Measurements from ENCODE around the gene HBA1. TPM values are rescaled to one million over a fixed set of nuclear protein-coding genes. Genes with fewer than 3 reads are reported as not detected.
"Not testable (repeated sequence)": the region's sequence is repeated elsewhere in the genome, so short reads cannot be mapped to it uniquely, and the experiment has no call there.

HBA1 gene
- polyA plus RNA-seq, 1 donor from 2014 or later: 12.1 TPM

DNA sequence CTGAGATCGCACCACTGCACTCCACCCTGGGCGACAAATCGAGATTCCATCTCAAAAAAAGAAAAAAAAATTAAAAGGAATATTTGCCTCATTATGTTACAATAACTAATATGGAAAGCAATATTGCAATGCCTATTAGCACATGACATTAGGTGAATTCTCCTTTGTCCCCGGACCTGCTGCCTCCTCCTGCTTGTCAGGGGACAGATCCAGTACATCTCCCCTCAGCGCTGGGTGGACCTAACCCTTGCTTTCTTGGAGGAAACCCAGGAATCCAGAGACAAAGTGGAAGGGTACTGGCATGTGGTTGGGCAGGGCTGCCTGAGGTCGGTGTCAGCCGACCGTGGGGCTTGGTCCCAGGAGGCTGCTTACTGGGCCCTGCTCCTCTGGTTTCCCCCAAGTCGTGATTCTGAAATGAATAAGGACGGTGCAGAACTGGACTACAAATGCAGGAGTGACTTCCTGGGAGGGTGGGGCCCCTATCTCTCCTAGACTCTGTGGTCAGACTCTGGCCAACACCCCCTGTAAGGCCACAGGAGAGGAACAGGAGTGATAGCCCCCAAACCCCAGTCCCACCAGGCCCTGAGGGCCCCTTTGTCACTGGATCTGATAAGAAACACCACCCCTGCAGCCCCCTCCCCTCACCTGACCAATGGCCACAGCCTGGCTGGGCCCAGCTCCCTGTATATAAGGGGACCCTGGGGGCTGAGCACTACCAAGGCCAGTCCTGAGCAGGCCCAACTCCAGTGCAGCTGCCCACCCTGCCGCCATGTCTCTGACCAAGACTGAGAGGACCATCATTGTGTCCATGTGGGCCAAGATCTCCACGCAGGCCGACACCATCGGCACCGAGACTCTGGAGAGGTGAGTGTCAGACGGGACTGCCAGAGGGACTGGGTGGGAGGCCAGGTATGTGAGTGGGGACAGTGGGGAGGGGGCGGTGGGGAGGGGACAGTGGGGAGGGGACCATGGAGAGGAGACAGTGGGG is 24.0 kb upstream of the HBA1 start, which contains the start of gene HBZ:
HBZ (plus strand) TSS at position 504 of the 988 bp plus-strand sequence; CDS start at position 770, 266 bp downstream.
- peaks cover 5 to 6% (median 5%) of the 10 kb centered on the region in 3 donors for H3K4me1 Mint-ChIP-seq
- no peaks in the 10 kb centered on the region for H3K9me3 Mint-ChIP-seq
- H3K27me3 Mint-ChIP-seq: peaks cover 21% of the 10 kb centered on the region
- H3K4me3 Mint-ChIP-seq: peak within 1 kb of the TSS in 2 of 4 donors; percentile 39 to 45
- no peak within 1 kb of the TSS for H3K27ac Mint-ChIP-seq
- H3K36me3 Mint-ChIP-seq: peaks cover 2% of the 10 kb centered on the region

DNA sequence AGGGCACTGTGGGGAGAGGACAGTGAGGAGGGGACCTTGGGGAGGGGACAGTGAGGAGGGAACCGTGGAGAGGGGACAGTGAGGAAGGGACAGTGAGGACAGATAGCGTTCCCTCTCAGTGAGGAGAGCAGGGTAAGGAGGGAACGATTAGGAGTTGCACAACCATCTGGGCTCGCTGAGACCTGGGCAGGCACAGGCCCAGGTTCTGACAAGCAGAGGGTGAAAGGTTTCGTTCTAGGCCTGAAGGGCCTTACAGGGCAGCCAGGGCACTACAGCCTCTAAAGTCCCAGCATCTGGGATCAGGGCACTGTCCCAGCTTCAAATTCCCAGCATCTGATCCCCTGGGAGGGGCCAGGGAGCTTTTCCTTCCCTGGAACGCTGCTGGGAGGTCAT is 23.4 kb upstream of the HBA1 start:
- H3K27me3 Mint-ChIP-seq: peaks cover 22% of the 10 kb centered on the region

DNA sequence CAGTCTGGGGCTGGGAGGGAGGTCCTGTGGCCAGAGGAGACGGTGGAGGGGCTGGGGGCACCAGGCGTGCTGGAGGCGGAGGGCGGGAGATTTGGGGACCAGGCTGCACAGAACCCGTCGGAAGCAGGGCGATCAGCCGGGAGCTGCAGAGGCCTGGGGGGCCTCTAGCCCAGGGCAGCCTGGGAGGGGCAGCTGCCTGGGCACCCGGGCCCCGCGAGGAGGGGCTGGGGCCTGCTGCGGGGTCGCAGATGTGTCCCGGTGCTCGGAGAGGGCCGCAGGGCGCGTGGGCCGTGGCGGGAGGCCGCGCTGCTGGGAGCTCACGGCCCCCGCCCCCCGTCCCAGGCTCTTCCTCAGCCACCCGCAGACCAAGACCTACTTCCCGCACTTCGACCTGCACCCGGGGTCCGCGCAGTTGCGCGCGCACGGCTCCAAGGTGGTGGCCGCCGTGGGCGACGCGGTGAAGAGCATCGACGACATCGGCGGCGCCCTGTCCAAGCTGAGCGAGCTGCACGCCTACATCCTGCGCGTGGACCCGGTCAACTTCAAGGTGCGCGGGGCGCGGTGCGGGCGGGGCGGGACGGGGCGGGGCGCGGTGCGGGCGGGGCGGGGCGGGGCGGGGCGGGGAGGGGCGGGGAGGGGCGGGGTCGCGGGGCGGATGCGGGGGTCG is 22.8 kb upstream of the HBA1 start:
- not testable (repeated sequence) for H3K27ac Mint-ChIP-seq, H3K4me1 Mint-ChIP-seq, H3K9me3 Mint-ChIP-seq, H3K36me3 Mint-ChIP-seq, H3K4me3 Mint-ChIP-seq
- H3K27me3 Mint-ChIP-seq: peaks cover 22% of the 10 kb centered on the region

More for the DNA sequence above, 23.4 kb upstream of the HBA1 start:
- not testable (repeated sequence) for H3K4me1 Mint-ChIP-seq, H3K27ac Mint-ChIP-seq, H3K9me3 Mint-ChIP-seq, H3K36me3 Mint-ChIP-seq, H3K4me3 Mint-ChIP-seq

DNA sequence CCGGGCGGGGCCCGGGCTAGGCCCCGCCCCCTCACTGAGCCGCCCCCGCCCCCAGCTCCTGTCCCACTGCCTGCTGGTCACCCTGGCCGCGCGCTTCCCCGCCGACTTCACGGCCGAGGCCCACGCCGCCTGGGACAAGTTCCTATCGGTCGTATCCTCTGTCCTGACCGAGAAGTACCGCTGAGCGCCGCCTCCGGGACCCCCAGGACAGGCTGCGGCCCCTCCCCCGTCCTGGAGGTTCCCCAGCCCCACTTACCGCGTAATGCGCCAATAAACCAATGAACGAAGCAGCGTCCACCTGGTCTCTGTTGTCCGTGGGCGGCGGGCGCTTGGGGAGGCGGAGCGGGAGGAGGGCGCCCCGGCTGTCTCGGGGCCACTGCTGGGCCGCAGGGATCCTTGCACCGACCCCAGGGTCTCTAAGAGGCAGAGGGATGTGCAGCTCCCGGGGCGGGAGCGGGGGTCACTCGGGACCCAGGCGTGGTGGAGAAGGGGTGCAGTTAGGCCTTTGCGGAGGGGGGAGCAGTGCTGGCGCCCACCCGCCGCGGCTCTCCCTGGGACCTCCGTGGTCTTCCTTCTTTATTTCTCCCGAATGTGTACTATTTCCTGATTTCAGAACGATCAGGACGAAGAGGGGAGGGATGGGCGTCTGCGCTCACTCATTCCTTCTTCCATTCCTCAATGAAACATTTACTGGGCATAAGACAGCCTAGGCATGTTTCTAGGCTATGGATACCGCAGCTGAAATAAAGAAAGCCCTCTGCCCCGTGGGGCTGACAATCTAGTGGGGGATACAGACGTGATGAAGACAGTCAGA is 22.1 kb upstream of the HBA1 start:
- peak overlapping the region in 1 of 3 donors; percentile 29 for H3K27ac Mint-ChIP-seq
- H3K9me3 Mint-ChIP-seq: no peaks in the 10 kb centered on the region
- peaks cover 22% of the 10 kb centered on the region for H3K27me3 Mint-ChIP-seq
- H3K36me3 Mint-ChIP-seq: peaks cover 2% of the 10 kb centered on the region
- peak overlapping the region; percentile 70 to 94 (median 80) for H3K4me3 Mint-ChIP-seq
- H3K4me1 Mint-ChIP-seq: peaks cover 5 to 8% (median 5%) of the 10 kb centered on the region in 3 donors

DNA sequence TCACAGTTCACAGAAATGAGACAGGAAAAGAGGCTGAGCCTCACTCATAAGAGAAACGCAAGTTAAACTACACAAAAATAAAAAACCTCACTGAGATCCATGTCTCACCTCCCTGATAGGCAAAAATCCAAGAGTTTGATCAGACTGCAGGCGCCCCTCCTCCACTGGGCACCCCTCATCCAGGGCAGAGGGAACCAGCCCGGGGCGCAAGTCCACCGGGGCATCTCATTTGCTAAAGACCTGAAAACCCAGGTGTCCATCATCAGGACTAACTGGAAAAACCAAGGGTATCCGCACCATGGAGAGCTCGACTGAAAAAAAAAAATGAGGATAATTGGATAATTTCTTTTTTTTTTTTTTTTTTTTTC is 21.5 kb upstream of the HBA1 start:
- peak overlapping the region in 1 of 3 donors; percentile 29 for H3K27ac Mint-ChIP-seq
- peaks cover 2% of the 10 kb centered on the region for H3K36me3 Mint-ChIP-seq
- H3K27me3 Mint-ChIP-seq: peaks cover 23% of the 10 kb centered on the region

DNA sequence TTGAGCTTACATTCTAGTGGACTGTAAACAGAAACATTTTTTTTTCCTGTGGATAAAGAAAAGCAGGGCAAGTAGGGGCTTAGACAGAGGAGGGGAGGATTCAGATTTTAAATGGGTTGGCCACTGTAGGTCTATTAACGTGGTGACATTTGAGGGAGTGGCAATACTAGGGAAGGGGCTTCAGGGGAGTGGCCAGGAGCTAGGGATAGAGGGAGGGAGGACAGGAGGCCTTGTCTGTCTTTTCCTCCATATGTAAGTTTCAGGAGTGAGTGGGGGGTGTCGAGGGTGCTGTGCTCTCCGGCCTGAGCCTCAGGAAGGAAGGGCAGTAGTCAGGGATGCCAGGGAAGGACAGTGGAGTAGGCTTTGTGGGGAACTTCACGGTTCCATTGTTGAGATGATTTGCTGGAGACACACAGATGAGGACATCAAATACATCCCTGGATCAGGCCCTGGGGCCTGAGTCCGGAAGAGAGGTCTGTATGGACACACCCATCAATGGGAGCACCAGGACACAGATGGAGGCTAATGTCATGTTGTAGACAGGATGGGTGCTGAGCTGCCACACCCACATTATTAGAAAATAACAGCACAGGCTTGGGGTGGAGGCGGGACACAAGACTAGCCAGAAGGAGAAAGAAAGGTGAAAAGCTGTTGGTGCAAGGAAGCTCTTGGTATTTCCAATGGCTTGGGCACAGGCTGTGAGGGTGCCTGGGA is 17.2 kb upstream of the HBA1 start:
- Mint-ChIP-seq H3K4me1 (peaks cover 5 to 10% (median 5%) of the 10 kb centered on the region in 3 donors), H3K36me3 (peaks cover 2% of the 10 kb centered on the region), H3K4me3 (peak overlapping the region in 1 of 4 donors; percentile 50), H3K27ac (peak overlapping the region in 1 of 3 donors; percentile 39), H3K27me3 (peaks cover 23% of the 10 kb centered on the region), H3K9me3 (no peaks in the 10 kb centered on the region)

More for the DNA sequence above, 21.5 kb upstream of the HBA1 start:
- H3K4me1 Mint-ChIP-seq: peaks cover 5 to 8% (median 5%) of the 10 kb centered on the region in 3 donors
- H3K4me3 Mint-ChIP-seq: peak overlapping the region; percentile 70 to 94 (median 80)
- no peaks in the 10 kb centered on the region for H3K9me3 Mint-ChIP-seq

DNA sequence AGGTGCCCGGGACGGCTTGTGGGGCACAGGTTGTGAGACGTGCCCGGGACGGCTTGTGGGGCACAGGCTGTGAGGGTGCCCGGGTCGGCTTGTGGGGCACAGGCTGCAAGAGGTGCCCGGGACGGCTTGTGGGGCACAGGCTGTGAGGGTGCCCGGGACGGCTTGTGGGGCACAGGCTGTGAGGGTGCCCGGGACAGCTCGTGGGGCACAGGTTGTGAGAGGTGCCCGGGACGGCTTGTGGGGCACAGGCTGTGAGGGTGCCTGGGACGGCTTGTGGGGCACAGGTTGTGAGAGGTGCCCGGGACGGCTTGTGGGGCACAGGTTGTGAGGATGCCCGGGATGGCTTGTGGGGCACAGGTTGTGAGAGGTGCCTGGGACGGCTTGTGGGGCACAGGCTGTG is 16.2 kb upstream of the HBA1 start:
- not testable (repeated sequence) for H3K9me3 Mint-ChIP-seq, H3K27ac Mint-ChIP-seq, H3K36me3 Mint-ChIP-seq, H3K4me1 Mint-ChIP-seq, H3K4me3 Mint-ChIP-seq
- H3K27me3 Mint-ChIP-seq: peaks cover 20% of the 10 kb centered on the region

DNA sequence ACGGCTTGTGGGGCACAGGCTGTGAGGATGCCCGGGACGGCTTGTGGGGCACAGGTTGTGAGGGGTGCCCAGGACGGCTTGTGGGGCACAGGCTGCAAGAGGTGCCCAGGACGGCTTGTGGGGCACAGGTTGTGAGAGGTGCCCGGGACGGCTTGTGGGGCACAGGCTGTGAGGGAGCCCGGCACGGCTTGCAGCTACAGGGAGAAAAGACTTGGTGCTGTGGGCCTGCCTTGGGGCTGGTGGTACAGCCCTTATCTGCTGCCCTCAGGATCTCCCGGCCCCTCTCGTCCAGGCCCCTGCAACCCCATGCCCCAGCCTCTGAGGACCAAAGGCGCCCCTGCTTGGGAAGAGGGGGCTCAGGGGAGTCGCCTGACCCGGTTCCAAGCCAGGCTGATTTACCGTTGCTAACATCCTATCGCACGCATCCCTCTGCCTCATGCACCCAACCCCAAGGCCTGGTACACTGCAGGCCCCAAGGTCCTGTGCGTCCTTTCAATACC is 15.7 kb upstream of the HBA1 start:
- no peaks in the 10 kb centered on the region for H3K36me3 Mint-ChIP-seq
- H3K27me3 Mint-ChIP-seq: peaks cover 22% of the 10 kb centered on the region
- no peak overlapping the region for H3K4me3 Mint-ChIP-seq
- no peak overlapping the region for H3K27ac Mint-ChIP-seq
- peaks cover 0 to 4% (median 0%) of the 10 kb centered on the region in 3 donors for H3K4me1 Mint-ChIP-seq
- no peaks in the 10 kb centered on the region for H3K9me3 Mint-ChIP-seq

DNA sequence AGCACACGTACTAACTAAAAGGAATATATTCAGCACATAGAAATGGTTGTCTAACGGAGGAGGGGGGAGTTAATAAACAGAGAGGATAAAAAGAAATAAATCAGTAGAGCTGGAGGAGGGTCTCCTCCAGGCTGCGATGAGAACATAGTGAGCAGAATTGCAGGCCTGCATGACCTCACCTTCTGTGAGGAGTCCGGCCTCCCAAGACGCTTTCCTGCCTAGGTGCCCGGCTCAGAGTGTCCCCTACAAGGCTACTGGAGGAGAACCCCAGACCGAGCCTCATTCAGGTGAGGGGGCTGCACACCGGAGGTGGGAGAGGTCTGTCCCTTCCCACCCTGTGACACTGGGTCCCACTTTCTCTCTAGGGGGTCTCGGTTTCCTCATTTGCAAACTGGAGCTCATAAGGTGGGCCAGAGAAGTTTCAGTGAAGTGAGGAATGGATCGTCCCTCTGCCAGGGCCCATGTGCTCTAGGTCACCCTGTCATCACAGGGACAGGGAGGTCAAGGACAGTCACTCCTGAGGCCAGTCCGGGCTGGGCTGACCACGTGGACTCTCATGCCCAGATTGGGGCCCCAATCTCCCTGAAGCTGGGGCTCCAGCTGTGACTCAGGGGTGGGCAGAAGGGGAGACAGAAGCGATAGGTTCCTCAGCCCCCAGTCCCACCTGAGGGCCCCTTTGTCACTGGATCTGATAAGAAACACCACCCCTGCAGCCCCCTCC is 14.0 kb upstream of the HBA1 start:
- peaks cover 0 to 4% (median 1%) of the 10 kb centered on the region in 3 donors for H3K4me1 Mint-ChIP-seq
- H3K4me3 Mint-ChIP-seq: peak overlapping the region in 2 of 4 donors; percentile 7 to 60
- H3K36me3 Mint-ChIP-seq: no peaks in the 10 kb centered on the region
- H3K27me3 Mint-ChIP-seq: peaks cover 31% of the 10 kb centered on the region
- H3K27ac Mint-ChIP-seq: peak overlapping the region in 2 of 3 donors; percentile 18 to 26
- no peaks in the 10 kb centered on the region for H3K9me3 Mint-ChIP-seq

DNA sequence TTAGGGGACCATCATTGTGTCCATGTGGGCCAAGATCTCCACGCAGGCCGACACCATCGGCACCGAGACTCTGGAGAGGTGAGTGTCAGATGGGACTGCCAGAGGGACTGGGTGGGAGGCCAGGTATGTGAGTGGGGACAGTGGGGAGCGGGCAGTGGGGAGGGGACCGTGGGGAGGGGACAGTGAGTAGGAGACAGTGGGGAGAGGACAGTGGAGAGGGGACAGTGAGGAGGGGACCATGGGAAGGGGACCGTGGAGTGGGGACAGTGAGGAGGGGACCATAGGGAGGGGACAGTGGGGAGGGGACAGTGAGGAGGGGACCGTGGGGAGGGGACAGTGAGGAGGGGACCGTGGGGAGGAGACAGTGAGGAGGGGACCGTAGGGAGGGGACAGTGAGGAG is 13.3 kb upstream of the HBA1 start:
- not testable (repeated sequence) for H3K4me3 Mint-ChIP-seq, H3K27ac Mint-ChIP-seq, H3K4me1 Mint-ChIP-seq, H3K36me3 Mint-ChIP-seq, H3K9me3 Mint-ChIP-seq
- peaks cover 36% of the 10 kb centered on the region for H3K27me3 Mint-ChIP-seq

DNA sequence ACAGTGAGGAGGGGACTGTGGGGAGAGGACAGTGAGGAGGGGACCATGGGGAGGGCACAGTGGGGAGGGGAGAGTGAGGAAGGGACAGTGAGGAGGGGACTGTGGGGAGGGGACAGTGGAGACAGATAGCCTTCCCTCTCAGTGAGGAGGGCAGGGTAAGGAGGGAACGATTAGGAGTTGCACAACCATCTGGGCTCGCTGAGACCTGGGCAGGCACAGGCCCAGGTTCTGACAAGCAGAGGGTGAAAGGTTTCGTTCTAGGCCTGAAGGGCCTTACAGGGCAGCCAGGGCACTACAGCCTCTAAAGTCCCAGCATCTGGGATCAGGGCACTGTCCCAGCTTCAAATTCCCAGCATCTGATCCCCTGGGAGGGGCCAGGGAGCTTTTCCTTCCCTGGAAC is 12.8 kb upstream of the HBA1 start:
- H3K27ac Mint-ChIP-seq, H3K36me3 Mint-ChIP-seq, H3K9me3 Mint-ChIP-seq, H3K4me1 Mint-ChIP-seq: not testable (repeated sequence)
- Mint-ChIP-seq H3K27me3 (peaks cover 38% of the 10 kb centered on the region), H3K4me3 (peak overlapping the region in 1 of 4 donors; percentile 58)

DNA sequence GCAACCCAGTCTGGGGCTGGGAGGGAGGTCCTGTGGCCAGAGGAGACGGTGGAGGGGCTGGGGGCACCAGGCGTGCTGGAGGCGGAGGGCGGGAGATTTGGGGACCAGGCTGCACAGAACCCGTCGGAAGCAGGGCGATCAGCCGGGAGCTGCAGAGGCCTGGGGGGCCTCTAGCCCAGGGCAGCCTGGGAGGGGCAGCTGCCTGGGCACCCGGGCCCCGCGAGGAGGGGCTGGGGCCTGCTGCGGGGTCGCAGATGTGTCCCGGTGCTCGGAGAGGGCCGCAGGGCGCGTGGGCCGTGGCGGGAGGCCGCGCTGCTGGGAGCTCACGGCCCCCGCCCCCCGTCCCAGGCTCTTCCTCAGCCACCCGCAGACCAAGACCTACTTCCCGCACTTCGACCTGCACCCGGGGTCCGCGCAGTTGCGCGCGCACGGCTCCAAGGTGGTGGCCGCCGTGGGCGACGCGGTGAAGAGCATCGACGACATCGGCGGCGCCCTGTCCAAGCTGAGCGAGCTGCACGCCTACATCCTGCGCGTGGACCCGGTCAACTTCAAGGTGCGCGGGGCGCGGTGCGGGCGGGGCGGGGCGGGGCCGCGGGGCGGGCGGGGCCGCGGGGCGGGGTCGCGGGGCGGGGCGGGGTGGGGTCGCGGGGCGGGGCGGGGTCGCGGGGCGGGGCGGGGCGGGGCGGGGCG is 12.2 kb upstream of the HBA1 start:
- H3K27me3 Mint-ChIP-seq: peaks cover 40% of the 10 kb centered on the region
- H3K9me3 Mint-ChIP-seq, H3K4me1 Mint-ChIP-seq, H3K36me3 Mint-ChIP-seq, H3K27ac Mint-ChIP-seq, H3K4me3 Mint-ChIP-seq: not testable (repeated sequence)

Measured in IgD-negative memory B cell (primary cell).